Measurements from ENCODE around the gene TMEM108.

Gene TMEM108

GRCh38 chr3:133366921-133367320 is 328.7 kb downstream of the TMEM108 start:
- no peak for DNase-seq

DNA sequence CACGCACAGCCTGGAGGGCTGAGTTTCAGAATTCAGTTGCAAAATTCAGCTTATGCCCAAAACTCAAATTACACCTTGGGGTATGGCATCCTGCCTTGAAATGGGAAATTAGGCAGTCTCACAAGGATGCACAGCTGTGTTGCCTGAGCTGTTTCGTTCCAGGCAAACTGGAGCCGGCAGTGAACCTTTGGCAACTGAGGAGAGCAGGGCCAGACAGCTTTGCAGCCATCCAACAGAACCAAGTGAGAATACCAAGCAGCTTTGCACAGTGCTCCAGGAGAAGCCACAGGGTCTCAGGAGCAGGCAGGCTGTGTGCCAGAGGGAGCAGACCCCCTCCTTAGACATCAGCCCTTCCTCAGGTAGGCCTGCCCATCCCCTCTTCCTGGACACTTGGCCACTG is 329.2 kb downstream of the TMEM108 start:
- no peak for DNase-seq

DNA sequence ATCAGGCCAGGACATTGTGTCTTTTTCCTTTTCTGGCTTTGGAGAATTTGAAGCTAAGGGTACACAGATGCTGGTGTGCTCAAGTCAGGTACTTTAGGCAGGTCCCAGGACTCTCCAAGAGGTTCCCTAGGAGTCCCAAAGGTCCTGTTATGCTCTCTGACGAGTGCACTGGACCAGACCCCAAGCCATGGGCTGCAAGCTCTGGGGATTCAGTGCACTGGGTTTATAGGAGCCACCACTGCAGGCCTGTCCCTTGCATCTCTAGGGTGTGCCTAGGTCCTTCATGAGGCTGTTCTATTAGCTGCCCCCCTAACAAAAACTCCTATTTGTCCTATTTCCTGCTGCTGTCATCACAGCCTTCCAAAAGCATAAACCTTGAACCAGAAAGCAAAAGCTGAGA is 329.8 kb downstream of the TMEM108 start:
- no peak for DNase-seq

DNA sequence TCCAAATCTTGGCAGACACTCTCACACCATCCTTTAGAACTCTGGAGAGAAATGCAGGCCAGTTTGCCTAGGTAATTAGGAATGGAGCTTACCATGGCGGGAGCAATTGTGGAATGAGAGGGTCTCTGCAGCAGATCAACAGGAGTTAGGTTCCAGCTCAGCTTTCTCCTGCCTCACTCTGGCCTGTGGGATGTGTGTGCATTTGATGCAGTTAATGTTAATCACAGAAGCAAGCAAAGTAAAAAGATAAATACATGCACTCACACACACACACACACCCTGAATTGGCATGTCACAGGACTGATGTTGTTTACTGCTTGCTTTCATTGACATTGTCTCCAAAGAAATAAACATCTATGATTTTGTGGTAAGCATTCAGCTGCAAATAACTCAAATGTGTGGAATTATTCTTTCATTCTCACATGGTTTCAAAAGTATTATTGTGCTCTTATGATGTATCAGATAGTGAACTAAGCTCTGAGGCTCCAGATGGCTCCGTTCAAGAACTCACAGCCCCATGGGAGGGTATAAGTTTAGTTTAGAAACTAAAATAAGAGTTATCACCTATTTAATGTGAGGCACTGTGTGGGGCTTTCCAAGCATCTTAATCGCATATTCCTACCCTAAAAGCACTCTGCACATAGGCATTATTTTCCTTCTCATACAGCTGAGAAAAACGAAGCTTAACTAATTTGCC is 330.3 kb downstream of the TMEM108 start:
- no peak for DNase-seq

- DNase-seq, result no peak
Measured at GRCh38 chr3:133369068-133369440, 330.9 kb downstream of the TMEM108 start.

DNA sequence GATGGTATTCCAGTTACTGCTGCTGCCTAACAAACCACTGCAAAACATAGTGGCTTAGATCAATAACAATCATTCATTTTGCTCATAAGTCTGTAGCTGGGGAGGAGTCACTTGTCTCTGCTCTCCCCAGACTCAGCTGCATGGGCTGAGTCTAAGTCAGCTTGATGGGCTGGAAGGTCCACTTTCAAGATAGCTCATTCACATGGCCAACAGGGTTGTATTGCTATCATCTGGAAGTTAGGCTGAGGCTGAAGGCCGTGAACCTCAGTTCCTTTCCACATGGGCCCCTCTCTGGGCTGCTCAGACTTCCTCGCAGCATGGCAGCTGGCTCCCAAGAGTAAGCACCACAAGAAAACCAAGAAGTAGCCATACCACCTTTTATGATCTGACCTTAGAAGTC is 333.0 kb downstream of the TMEM108 start:
- DNase-seq, result no peak

DNA sequence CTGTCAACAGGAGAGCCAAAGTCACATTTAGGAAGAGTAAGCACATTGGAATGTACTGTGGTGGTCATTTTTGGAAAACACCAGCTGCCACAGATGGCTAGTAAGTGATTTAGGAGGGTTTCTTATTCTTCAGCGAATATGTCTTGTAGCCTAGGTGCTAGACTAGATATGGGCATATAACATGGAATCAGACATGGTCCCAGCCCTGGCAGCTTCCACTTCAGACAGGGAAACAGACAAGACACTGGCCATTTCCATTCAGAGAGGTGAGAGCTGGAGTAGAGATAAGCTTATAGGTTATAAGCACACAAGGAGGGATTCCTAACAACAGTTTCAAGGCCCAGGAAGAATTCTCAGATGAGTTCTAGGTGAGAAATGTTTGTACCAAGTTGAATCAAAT is 333.5 kb downstream of the TMEM108 start:
- DNase-seq, result no peak

DNA sequence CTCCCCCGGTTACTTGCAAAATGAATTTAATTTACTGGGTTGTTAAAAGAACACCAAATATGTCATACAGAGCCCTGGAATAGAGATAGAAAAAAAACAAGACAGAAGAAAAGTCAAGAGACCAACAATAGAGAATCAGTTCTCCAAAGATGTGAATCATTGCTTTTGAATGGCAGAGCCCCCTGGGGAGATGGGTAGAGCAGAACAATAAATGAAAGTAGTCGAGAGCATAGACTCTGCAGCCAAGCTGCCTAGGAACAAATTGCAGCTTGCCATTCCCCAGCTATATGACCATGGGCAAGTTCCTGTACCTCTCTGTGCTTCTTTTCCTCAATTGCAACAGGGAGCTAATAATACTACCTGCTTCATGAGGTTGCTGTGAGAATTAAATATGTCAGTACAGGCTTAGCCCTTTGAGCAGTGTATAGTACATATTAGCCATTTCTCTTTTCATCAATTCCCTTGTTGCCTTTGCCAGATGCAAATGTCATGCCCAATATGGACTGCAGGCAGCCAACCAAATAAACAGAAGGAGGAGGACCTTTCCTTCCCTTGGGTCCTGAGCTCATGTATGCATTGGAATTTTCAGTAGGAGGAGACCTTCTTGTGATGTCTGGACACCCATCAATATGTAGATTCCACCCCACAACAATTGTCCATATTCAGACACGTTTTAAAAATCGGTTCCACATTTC is 336.7 kb downstream of the TMEM108 start:
- DNase-seq, result no peak

DNA sequence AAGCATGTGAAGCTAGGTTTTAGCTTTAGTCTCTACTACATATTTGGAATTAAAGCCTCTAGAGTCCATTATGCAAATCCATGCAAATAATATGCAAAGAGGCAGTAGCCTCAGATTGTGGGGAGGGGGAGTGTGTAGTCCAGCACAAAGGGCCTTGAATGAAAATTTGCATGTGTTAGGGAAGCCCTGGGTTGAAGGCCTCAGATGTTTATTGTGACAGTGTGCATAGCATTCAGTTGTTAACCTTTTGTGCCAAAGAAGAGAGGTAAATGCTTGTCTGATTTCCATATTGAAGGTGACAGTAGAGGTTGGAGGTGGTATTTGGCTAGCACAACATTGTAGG is 337.2 kb downstream of the TMEM108 start:
- no peak for DNase-seq

DNA sequence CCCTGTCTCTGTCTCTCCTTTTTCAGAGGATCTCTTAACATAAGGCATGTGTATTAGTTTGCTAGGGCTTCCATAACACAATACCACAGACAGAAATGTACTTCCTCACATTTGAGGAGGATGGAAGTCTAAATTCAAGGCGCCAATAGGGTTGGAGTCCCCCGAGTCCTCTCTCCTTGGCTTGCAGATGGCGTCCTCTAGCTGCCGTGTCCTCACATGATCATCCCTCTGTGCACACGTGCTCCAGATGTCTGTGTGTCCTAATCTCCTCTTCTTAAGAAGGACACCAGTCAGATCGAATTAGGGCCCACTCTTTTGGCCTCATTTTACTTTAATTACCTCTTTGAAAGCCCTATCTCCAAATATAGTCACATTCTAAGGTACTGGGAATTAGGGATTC is 338.6 kb downstream of the TMEM108 start:
- DNase-seq, result no peak

DNA sequence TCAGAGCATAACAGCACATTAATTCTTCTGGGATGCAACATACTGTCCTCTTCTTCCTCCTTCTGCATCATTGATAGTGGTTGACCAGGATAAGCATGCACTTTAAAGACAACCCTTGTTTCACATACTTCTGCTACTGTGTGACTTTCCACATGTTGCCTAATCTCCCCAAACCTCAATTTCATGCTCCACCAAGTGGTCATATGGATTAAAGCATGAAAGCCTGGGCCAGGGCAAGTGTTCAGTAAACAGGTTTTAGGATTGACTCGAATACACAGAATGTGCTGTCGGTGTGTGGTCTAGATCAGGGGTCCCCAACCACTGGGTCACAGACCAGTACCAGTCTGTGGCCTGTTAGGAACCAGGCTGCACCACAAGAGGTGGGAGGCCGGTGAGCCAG is 339.2 kb downstream of the TMEM108 start:
- DNase-seq, result peak; percentile 7

GRCh38 chr3:133379926-133380325 is 341.7 kb downstream of the TMEM108 start:
- no peak for DNase-seq

GRCh38 chr3:133380481-133381225 is 342.5 kb downstream of the TMEM108 start:
- no peak for DNase-seq

GRCh38 chr3:133381346-133382109 is 343.3 kb downstream of the TMEM108 start:
- no peak for DNase-seq

DNA sequence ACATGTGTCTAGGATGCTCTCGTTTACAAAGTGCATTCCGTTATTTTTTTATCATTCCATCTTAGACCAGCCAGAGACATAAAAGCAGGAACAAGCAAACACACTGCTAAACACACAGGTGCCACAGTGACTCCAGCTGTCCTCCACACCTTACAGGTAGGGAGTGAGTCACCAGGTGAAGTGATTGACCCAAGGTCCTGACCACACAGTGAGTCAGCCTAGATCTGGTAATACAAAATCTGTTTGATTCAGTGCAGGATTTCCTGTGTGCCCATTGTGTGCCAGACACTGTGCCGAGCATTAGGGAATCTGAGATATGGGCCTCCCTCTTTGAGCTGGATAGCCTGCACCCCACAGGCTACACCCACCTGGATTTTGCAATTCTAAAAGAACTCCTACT is 345.0 kb downstream of the TMEM108 start:
- no peak for DNase-seq

DNA sequence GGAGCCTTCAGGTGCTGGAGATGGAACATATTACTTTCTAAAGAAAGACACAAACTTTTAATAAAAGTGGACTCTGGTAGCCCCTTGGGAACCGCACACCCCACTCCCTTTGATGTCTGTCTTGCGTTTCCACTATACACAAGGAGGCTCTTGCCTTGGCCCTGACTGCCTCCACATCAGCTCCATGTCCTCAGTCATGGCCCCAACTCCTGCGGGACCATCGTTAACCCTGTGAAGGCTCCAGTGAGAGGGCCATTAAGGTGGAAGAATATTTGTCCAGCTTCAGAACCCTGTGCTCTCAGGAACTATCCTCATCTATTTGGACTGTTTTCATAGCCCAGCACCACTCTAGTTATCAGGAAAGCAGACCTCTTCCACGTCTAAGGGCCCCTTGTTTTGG is 345.6 kb downstream of the TMEM108 start:
- DNase-seq, result no peak

DNA sequence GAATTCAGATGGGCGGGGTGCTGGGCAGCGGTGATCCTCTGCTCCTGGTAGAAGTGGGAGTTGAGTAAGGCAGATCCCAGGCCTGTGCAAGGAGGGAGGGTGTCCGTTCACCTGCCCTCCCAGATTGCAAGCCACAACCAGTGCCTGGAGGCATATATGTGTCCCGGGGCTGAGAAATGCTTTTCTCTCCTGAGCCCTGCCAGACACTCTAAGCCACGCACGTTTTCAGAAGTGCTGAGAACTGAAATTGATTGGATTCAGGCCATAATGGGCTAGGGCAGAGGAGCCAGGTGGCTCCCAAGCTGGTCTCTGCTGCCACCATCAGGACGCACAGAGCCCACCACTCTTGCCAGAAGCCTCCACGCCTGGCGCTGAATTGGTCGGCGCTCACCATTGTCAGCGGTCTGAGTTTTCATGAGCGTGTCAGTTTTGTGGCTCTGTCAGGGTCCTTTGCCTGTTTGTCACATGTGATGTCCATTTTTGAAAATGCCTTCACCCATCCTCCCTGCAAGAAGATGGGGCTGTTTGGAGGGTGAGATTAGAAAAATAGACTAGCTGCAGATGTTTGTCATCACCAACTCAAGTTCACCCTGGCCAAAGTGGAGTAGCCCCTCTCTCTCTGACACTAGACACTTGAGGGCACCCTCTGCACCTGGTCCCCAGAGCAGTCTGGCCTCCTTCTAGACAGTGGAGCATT is 346.3 kb downstream of the TMEM108 start:
- no peak for DNase-seq

- no peak for DNase-seq
Measured at GRCh38 chr3:133386876-133387275, 348.7 kb downstream of the TMEM108 start.

DNA sequence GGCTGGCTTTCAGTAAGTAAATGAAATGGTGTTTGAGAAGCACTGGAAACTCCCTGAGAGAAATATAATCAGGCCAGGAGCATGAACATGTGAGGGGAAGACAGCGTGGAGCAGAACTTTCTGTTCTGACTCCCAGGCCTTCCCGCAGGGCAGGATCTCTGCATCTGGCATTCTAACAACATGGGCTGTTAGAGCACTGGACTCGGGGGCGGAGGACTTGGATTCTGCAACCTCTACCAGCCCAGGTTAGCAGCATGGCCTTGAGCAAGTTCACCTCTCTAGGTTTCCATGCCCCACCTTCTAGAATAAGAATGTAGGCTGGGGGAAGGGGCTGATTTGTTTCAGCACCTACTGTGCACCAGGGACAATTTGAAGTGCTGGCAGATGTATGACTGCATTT is 349.1 kb downstream of the TMEM108 start:
- no peak for DNase-seq

DNA sequence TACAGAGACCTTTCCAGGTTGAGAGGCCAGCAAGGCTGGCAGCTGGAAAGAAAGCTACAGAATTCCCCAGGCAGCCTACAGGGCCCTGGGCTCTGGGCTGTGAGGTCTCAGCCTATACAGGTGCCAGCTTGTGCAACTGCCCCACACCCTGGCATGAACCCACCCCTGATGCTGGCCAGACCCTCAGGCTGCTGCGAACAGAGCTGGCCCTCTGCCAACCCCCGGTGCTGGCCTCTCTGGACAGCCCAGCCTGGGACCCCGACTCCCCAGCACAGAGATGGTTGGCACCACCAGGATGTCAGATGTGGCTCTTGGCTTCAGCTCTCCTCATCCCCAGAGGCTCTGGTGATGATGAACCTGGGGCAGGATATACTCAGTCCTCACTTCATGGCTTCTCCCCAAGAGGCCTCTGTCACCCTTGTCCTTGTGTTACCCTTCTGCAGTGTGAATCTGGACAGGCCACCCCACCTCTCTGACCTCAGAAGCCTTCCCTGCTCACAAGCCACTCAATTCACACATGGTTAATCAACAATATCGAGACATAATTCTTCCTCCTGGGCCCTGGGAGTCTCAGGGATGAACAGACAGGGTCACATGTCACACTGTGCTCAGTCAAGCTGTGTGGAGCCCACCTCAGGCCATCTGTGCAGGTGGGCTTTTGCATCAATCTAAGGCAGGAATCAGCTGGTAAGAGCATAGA is 350.7 kb downstream of the TMEM108 start:
- no peak for DNase-seq

DNA sequence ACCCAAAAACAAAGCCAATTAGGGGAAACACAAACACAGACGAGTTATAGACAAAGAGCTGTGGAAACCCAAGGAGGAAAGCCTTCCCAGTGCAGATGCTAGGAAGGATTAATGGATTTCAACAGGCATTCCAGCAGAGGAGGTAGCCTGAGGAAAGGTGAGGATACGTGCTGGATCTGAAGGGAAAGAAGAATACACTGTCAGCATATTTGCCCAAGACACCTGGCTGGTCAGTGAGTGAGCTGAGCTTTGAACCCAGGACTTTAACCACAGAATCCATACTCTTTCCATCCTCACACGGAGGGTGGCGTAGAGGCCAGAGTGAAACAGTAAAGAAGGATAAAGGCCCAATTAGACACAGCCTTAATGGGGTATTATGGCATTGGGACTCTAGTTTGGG is 352.5 kb downstream of the TMEM108 start:
- no peak for DNase-seq

DNA sequence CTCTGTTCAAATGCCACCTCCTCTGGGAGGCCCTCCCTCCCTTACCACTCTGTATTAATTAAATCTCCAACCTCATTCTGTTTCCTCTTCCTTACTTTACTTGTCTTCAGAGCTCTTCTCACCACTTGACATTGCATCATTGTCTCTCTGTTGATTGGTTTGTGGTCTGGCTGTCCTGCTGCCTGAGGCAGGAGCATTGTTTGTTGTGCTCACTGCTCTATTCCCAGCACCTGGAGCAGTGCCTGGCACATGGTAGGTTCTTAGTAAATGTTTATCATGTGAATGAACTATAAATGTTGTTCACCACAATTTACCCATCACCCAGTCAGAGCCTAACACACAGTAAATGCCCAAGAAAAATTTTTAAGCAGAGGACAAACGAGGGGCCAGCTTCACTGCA is 355.0 kb downstream of the TMEM108 start:
- no peak for DNase-seq
